Common myeloid progenitor, CD34-positive (primary cell): Measurements from ENCODE around the gene RNF180.

Experiments used
- CTCF ChIA-PET: fragments of 350-600 bp; sonication (Branson Sonifier 250); formaldehyde crosslinking; loops from one replicate; lab custom pipeline; 2021; ENCODE audit warnings: antibody characterized with exemption; lab: Charles Lee
- POLR2A ChIA-PET: fragments of 350-600 bp; sonication (Branson Sonifier 250); formaldehyde crosslinking; loops from one replicate; lab custom pipeline; 2021; ENCODE audit warnings: antibody characterized with exemption; lab: Charles Lee
- DNase-seq, 3 donors: peaks; one replicate each; pipeline versions ENCODE4 v3.0.0 to v3.0.0-alpha.2; 2013
- H3K27ac ChIP-seq, 2 experiments: 1 replicate in 1 of 2; 2 replicates in 1 of 2; pipeline ENCODE4 v1.7.0; 2013; ENCODE audit warnings: inconsistent platforms in 2 of 2, low read length in 2 of 2, mild to moderate bottlenecking in 2 of 2, low read depth in 1 of 2, moderate library complexity in 1 of 2; ENCODE audit not compliant: severe bottlenecking in 2 of 2, insufficient read depth in 1 of 2, poor library complexity in 1 of 2
- H3K27me3 ChIP-seq, 5 experiments: replicated peaks in 2 of 5; 1 replicate in 3 of 5; 2 replicates in 2 of 5; pipeline versions ENCODE4 v1.6.1 to v1.7.0; 2013; ENCODE audit warnings: low read length in 4 of 5, mild to moderate bottlenecking in 2 of 5, moderate library complexity in 2 of 5, inconsistent platforms in 1 of 5; ENCODE audit not compliant: insufficient read depth in 5 of 5, control insufficient read depth in 4 of 5
- H3K36me3 ChIP-seq, 4 experiments: 1 replicate in 2 of 4; 2 replicates in 2 of 4; pipeline versions ENCODE4 v1.6.1 to v1.7.0; 2013; ENCODE audit warnings: low read length in 3 of 4, control low read depth in 1 of 4, mild to moderate bottlenecking in 1 of 4; ENCODE audit not compliant: control insufficient read depth in 4 of 4, insufficient read depth in 4 of 4
- H3K4me1 ChIP-seq, 4 experiments: 1 replicate in 3 of 4; 2 replicates in 1 of 4; pipeline versions ENCODE4 v1.6.1 to v1.7.1; 2013; ENCODE audit warnings: low read length in 3 of 4, mild to moderate bottlenecking in 3 of 4, control low read depth in 1 of 4, inconsistent platforms in 1 of 4, moderate library complexity in 1 of 4; ENCODE audit not compliant: control insufficient read depth in 4 of 4, insufficient read depth in 4 of 4; ENCODE audit errors: control extremely low read depth in 1 of 4
- H3K4me3 ChIP-seq, 7 experiments: 1 replicate in 4 of 7; 2 replicates in 3 of 7; pipeline versions ENCODE4 v1.5.1 to v1.7.0; 2013; ENCODE audit warnings: mild to moderate bottlenecking in 7 of 7, low read length in 6 of 7, moderate library complexity in 6 of 7, inconsistent platforms in 2 of 7, low read depth in 2 of 7, control low read depth in 1 of 7; ENCODE audit not compliant: insufficient read depth in 4 of 7, control insufficient read depth in 1 of 7; ENCODE audit errors: extremely low read depth in 1 of 7
- H3K9me3 ChIP-seq, 5 experiments: 1 replicate in 4 of 5; 2 replicates in 1 of 5; pipeline versions ENCODE4 v1.6.1 to v1.7.1; 2013; ENCODE audit warnings: low read length in 4 of 5, mild to moderate bottlenecking in 2 of 5, inconsistent platforms in 1 of 5, low read depth in 1 of 5, moderate library complexity in 1 of 5; ENCODE audit not compliant: control insufficient read depth in 4 of 5, insufficient read depth in 2 of 5; ENCODE audit errors: control extremely low read depth in 1 of 5
- WGBS: methylation state at CpG from one replicate; pipeline ENCODE4 v1.1.5; 2013; ENCODE audit not compliant: insufficient coverage; 5-methylcytosine and 5-hydroxymethylcytosine counted together

RNF180 gene

GRCh38 chr5:64147379-64147778 lies 18.3 kb upstream of the RNF180 start:
- H3K4me1 ChIP-seq: no peaks in the 10 kb centered on the region
- H3K4me3 ChIP-seq: no peak overlapping the region
- WGBS: 95% methylated on average over 2 of the region's 2 CpGs
- no peaks in the 10 kb centered on the region for H3K9me3 ChIP-seq
- POLR2A ChIA-PET: no interaction called here
- no peak for DNase-seq
- H3K36me3 ChIP-seq: no peaks in the 10 kb centered on the region
- H3K27me3 ChIP-seq: peaks cover 0 to 8% (median 0%) of the 10 kb centered on the region in 5 experiments
- CTCF ChIA-PET: interaction anchor here (1.1 to 2.6 kb wide), 4 partner anchors 8 to 61 kb away, joined by 3 to 15 read pairs (median 4); no protein-coding TSS in a partner anchor
- H3K27ac ChIP-seq: no peak overlapping the region

DNA sequence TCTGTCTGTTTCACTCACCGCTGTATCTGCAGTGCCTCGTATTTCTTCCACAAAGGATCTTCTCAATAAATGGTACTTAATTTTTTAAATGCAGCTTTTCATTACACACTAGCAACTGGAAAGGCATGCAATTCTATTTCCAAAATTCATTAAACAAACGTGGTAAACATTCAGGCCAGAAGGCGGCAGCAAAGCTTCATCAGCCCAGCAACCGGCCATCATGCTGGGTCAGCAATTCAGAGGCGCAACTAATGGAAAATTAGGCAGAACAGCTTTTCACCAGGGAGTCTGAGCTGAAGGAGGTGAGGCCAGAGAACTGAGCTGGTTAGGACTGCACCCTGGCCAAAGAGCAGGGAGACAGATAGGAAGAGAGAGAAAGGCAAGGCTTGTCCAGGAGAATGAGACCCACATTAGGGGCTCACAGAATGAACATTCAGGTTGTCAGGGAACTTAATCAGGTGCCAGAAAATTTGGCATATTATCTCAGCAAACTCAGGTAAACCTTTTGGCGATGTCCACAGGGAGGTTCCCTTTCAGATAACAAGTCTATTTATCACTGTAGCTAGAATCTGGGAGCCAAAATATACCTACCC lies 17.7 kb upstream of the RNF180 start:
- DNase-seq: peak; percentile 27 to 51 (median 43)
- no peaks in the 10 kb centered on the region for H3K9me3 ChIP-seq
- peaks cover 0 to 8% (median 0%) of the 10 kb centered on the region in 5 experiments for H3K27me3 ChIP-seq
- no peaks in the 10 kb centered on the region for H3K36me3 ChIP-seq
- no peak overlapping the region for H3K4me3 ChIP-seq
- no peak overlapping the region for H3K27ac ChIP-seq
- POLR2A ChIA-PET: no interaction called here
- CTCF ChIA-PET: interaction anchor here (0.8 to 2.6 kb wide), 7 partner anchors 9 to 72 kb away, joined by 3 to 15 read pairs (median 3); no protein-coding TSS in a partner anchor
- 19% methylated on average over 7 of the region's 7 CpGs for whole genome bisulfite sequencing
- no peaks in the 10 kb centered on the region for H3K4me1 ChIP-seq

DNA sequence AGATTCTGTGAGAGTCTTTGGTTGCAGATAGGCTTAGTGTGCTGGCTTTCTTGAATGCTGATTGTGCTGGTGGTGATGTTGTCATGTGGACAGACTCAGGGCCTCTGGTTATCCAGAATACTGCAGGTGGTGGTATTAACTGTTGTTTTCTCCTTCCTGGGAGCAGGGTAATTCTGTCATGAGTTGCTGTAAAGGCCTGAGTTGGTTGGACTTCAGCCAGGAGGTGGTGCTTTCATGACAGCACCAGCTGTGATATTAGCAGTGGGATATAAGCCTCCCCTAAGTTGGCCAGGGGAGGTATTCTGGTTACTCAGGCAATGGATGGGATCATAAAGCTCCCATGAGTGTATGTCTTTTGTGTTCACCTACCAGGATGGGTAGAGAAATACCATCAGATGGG lies 16.4 kb upstream of the RNF180 start:
- Histone ChIP-seq H3K4me3 (no peak overlapping the region), H3K4me1 (no peaks in the 10 kb centered on the region), H3K36me3 (no peaks in the 10 kb centered on the region), H3K27ac (no peak overlapping the region), H3K9me3 (peaks cover 0 to 7% (median 0%) of the 10 kb centered on the region in 5 experiments), H3K27me3 (peaks cover 0 to 8% (median 0%) of the 10 kb centered on the region in 5 experiments)
- ChIA-PET CTCF (interaction anchor here (0.9 to 2.6 kb wide), 4 partner anchors 8 to 59 kb away, joined by 3 to 15 read pairs (median 4); no protein-coding TSS in a partner anchor), POLR2A (no interaction called here)
- DNase-seq: no peak

GRCh38 chr5:64149857-64150521 lies 15.7 kb upstream of the RNF180 start:
- Histone ChIP-seq H3K9me3 (peaks cover 0 to 7% (median 0%) of the 10 kb centered on the region in 5 experiments), H3K4me3 (no peak overlapping the region), H3K27ac (no peak overlapping the region), H3K4me1 (no peaks in the 10 kb centered on the region), H3K36me3 (no peaks in the 10 kb centered on the region), H3K27me3 (peaks cover 0 to 8% (median 0%) of the 10 kb centered on the region in 5 experiments)
- POLR2A ChIA-PET: no interaction called here
- CTCF ChIA-PET: interaction anchor here (0.9 to 2.6 kb wide), 5 partner anchors 8 to 462 kb away, joined by 3 to 15 read pairs (median 3); no protein-coding TSS in a partner anchor
- no peak for DNase-seq
- WGBS: 98% methylated on average over 32 of the region's 33 CpGs

- Histone ChIP-seq H3K27me3 (no peaks in the 10 kb centered on the region), H3K36me3 (no peaks in the 10 kb centered on the region), H3K9me3 (peaks cover 0 to 7% (median 0%) of the 10 kb centered on the region in 5 experiments), H3K27ac (no peak overlapping the region), H3K4me3 (no peak overlapping the region), H3K4me1 (no peaks in the 10 kb centered on the region)
- ChIA-PET CTCF (no interaction called here), POLR2A (no interaction called here)
- WGBS: no CpG with 5 or more reads among the region's 1 CpG
- no peak for DNase-seq
Measured at GRCh38 chr5:64156261-64156660, 9.4 kb upstream of the RNF180 start.

DNA sequence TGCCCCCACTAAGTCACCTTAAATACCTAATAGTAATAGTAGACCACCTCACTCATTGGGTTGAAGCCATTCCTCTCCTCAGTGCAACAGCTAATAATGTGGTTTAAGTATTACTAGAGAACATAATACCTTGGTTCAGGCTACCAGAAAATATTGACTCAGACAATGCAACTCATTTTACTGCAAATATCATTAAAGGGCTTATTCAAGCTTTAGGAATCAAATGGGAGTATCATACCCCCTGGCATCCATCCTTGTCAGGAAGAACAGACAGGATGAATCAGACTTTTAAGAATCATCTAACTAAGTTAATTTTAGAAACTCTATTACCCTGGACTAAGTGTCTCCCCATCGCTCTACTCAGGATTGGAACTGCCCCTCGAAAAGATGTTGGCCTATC lies 6.8 kb upstream of the RNF180 start:
- no peak overlapping the region for H3K4me3 ChIP-seq
- POLR2A ChIA-PET: no interaction called here
- no peak overlapping the region for H3K27ac ChIP-seq
- H3K9me3 ChIP-seq: peaks cover 0 to 3% (median 0%) of the 10 kb centered on the region in 5 experiments
- H3K36me3 ChIP-seq: no peaks in the 10 kb centered on the region
- DNase-seq: no peak
- H3K27me3 ChIP-seq: peaks cover 3 to 7% (median 4%) of the 10 kb centered on the region in 5 experiments
- WGBS: 94% methylated on average over 2 of the region's 2 CpGs
- H3K4me1 ChIP-seq: no peaks in the 10 kb centered on the region
- CTCF ChIA-PET: interaction anchor here (1.0 to 1.4 kb wide), 2 partner anchors 9 to 11 kb away, joined by 3 to 4 read pairs; no protein-coding TSS in a partner anchor

DNA sequence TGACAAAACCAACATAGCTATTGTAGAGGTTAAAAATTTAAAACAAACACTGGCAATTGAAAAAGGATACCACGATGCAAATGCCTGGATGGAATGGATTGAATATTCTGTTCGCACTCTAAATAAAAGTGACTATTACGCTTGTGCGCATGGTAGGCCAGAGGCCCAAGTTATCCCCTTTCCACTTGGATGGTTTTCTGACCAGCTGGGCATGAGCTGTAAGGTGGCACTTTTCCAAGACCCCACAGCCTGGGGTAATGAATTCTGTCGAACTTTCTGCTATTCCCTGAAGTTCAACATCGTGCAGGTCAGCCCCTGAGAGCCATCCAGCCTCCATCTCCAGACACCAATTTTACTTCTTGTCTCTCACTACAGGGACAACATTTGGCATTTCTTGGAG lies 5.4 kb upstream of the RNF180 start:
- ChIA-PET CTCF (interaction anchor here (1.2 kb wide), 1 partner anchor 12 kb away, joined by 3 read pairs; no protein-coding TSS in a partner anchor), POLR2A (no interaction called here)
- 90% methylated on average over 5 of the region's 6 CpGs for WGBS

More for the DNA sequence above, 5.4 kb upstream of the RNF180 start:
- DNase-seq: no peak
- Histone ChIP-seq H3K27me3 (peaks cover 8 to 17% (median 16%) of the 10 kb centered on the region in 5 experiments), H3K4me1 (peaks cover 0 to under 1% (median under 1%) of the 10 kb centered on the region in 4 experiments), H3K9me3 (no peaks in the 10 kb centered on the region), H3K36me3 (no peaks in the 10 kb centered on the region), H3K4me3 (no peak overlapping the region), H3K27ac (no peak overlapping the region)
